HUES6 (cell line): ENCODE data around the gene SETD9.

Source experiments
- H3K27ac ChIP-seq: 2 replicates; pipeline ENCODE4 v1.7.0; 2013; ENCODE audit warnings: low read depth, mild to moderate bottlenecking, low read length, inconsistent platforms
- H3K27me3 ChIP-seq: 2 replicates; pipeline ENCODE4 v1.6.1; 2013; ENCODE audit warnings: low read length; ENCODE audit not compliant: control insufficient read depth, insufficient read depth
- H3K36me3 ChIP-seq: 2 replicates; pipeline ENCODE4 v1.6.1; 2013; ENCODE audit warnings: low read length; ENCODE audit not compliant: control insufficient read depth, insufficient read depth
- H3K4me1 ChIP-seq: 2 replicates; pipeline ENCODE4 v1.6.1; 2013; ENCODE audit warnings: low read length; ENCODE audit not compliant: control insufficient read depth, insufficient read depth
- H3K4me3 ChIP-seq: 2 replicates; pipeline ENCODE4 v1.5.1; 2013; ENCODE audit warnings: low read depth, low read length
- H3K9ac ChIP-seq: one replicate; pipeline ENCODE4 v1.6.1; 2013; ENCODE audit warnings: mild to moderate bottlenecking, low read length
- H3K9me3 ChIP-seq: 2 replicates; pipeline ENCODE4 v1.6.1; 2013; ENCODE audit warnings: low read depth, low read length; ENCODE audit not compliant: control insufficient read depth, insufficient read depth

Gene SETD9, protein sequence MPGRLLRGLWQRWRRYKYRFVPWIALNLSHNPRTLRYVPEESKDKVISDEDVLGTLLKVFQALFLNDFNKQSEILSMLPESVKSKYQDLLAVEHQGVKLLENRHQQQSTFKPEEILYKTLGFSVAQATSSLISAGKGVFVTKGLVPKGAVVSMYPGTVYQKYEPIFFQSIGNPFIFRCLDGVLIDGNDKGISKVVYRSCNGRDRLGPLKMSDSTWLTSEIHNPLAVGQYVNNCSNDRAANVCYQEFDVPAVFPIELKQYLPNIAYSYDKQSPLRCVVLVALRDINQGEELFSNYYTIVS

DNA sequence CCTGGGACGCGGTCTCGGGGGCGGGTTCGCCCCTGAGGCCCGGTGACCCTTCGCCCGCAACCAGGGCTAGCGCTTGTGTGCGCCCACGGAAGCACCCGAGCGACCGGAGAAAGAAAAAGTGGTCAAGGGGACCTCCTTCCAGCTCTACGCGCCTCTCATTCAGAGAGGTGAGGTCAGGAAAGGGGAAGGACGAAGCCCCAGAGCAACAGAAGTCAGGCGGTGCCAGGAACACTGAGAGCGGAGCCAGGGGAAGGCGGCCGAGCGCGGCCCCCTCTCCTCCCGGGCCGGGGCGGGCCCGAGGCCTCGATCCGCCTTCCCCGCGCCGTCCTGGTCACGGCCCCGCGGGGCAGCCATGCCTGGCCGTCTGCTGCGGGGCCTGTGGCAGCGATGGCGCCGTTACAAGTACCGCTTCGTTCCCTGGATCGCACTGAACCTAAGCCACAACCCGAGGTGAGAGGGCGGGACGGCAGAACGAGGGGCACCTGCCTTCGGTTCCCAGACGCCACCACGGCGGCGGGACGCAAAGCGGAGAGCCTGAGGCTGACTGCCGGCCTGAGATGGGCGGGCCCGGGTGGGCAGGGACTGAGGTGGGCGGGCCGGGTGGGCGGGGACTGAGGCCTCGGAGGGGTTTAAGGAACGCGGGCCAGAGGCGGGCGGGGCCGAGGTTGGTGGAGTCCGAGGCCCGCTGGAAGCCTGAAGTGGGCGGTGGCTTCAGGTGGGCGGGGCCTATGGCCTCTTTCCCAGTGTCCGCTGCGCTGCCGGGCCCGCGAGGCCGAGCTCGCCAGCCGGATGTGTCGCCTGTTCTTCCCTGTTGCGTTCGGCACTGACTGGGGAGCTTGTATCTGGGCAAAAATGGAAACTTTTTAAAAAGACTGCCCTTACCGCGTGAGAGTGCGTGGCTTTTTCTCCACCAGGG lies at the start of gene SETD9:
Gene SETD9, plus strand, starts transcription at position 303 of the 916 bp plus-strand sequence. Its CDS starts 50 bp downstream, at position 353.
- Histone ChIP-seq H3K36me3 (peaks cover 4% of the 10 kb centered on the region; the same call in 1 of the 2 replicates), H3K27me3 (no peaks in the 10 kb centered on the region), H3K4me1 (peaks cover 21% of the 10 kb centered on the region), H3K9me3 (no peaks in the 10 kb centered on the region; the same call in 1 of the 2 replicates), H3K27ac (peak within 1 kb of the TSS; percentile 92), H3K4me3 (peak within 1 kb of the TSS; percentile 92), H3K9ac (peak within 1 kb of the TSS; percentile 96)

DNA sequence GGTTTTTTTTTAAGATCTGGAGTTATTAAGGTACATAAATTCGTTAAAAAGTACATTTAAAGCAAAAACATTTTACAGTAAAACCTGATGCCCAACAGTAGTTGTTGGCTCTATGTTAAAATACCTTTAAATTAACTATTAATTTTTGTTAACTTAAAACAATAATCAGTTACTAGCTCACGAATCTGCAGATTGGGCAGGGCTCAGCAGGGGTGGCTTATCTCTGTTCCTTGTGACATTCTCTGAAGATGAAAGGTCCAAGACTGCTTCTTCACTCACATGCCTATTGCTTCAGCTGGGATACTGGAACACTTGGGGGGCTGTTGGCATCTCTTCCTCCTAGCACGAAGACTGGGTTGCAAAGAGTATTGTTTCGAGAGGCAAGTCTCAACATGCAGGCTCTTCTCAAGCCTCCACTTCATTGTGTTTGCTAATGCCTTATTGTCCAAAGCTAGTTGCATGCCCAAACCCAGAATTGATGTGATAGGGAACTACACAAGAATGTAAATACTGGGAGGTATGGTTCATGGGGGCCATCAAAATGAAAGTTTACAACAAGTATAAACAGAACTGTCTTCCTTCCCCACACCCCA lies 47.4 kb upstream of the SETD9 start:
- Histone ChIP-seq H3K9ac (no peak overlapping the region), H3K27ac (no peak overlapping the region), H3K36me3 (peaks cover 45% of the 10 kb centered on the region), H3K9me3 (no peaks in the 10 kb centered on the region), H3K4me3 (no peak overlapping the region), H3K27me3 (no peaks in the 10 kb centered on the region), H3K4me1 (no peaks in the 10 kb centered on the region)

DNA sequence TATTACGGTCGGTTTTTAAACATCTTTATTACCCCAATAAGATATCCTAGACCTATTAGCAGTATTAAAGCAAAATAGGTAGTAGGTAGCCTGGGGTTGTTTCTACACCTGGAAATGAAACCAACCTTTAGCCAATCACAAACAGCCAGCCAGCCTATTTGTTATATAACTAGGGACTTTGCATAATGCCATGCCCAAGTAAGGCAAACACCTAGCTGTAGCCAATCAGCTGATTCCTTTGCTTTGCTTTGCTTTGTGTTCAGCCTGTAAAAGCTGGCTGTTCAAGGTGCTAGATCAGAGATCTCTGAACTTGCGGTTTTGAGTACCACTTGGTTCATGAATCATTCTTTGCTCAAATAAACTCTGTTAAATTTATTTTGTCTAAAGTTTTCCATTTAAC lies 46.5 kb upstream of the SETD9 start:
- no peak overlapping the region for H3K9ac ChIP-seq
- H3K27ac ChIP-seq, result no peak overlapping the region
- no peaks in the 10 kb centered on the region for H3K27me3 ChIP-seq
- H3K36me3 ChIP-seq, result peaks cover 45% of the 10 kb centered on the region
- no peak overlapping the region for H3K4me3 ChIP-seq
- no peaks in the 10 kb centered on the region for H3K9me3 ChIP-seq
- H3K4me1 ChIP-seq, result no peaks in the 10 kb centered on the region

DNA sequence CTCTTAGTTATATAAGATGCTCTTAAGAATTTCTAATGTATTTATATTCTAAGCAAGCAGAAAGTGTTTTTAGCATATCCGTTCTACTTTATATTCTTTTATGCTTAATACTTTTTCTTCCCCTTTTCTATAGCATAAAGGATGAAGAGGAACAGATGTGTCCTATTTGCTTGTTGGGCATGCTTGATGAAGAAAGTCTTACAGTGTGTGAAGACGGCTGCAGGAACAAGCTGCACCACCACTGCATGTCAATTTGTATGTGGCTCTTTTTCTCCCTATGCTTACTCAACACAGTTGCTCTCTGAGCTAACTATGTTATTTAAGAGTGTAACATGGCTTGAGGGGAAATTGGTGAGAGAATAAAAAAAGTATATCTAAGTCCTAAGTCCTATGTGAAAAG lies 37.6 kb upstream of the SETD9 start:
- H3K4me1 ChIP-seq, result no peaks in the 10 kb centered on the region
- H3K36me3 ChIP-seq, result peaks cover 61% of the 10 kb centered on the region
- H3K4me3 ChIP-seq, result no peak overlapping the region
- no peaks in the 10 kb centered on the region for H3K9me3 ChIP-seq
- no peak overlapping the region for H3K9ac ChIP-seq
- H3K27me3 ChIP-seq, result no peaks in the 10 kb centered on the region
- H3K27ac ChIP-seq, result no peak overlapping the region

DNA sequence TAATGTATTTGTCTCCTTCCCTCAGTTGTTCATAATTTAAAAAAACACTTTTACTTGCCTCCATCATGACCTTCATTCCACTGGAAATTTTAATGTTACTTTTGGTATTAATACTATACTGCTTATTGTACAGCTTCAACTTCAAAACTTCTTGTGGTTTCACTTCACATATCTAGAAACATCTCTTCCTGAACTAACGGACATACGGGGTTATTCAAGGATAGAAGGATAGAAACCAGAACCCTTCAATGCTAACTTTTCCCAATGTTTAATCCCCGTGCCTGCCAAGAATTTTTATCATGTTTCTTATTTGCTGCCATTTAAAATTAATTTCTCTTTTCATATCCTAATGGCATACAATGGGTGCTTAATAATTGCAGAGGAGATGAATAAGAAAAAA lies 36.3 kb upstream of the SETD9 start:
- Histone ChIP-seq H3K9me3 (no peaks in the 10 kb centered on the region), H3K4me3 (no peak overlapping the region), H3K4me1 (no peaks in the 10 kb centered on the region), H3K27me3 (no peaks in the 10 kb centered on the region), H3K36me3 (peaks cover 70% of the 10 kb centered on the region), H3K9ac (no peak overlapping the region), H3K27ac (no peak overlapping the region)

DNA sequence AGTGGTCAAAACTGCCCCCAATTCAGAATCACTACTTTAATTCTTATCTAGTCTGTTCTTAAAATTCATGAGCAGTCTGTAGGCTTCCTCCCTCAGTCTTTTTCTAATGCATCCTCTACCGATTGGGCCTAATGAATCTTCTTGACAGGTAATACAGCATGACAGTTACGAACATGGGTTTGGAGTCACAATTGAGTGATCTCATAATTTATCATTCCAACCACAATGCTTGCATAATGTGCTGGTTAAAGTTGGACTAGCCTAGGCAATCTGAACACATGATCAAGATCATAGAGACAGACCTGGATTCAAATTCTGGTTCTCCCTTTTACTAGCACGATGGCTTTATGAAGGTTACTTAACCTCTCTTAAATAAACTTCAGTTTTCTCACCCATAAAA lies 33.1 kb upstream of the SETD9 start:
- Histone ChIP-seq H3K36me3 (peaks cover 79% of the 10 kb centered on the region), H3K4me3 (no peak overlapping the region), H3K27ac (no peak overlapping the region), H3K4me1 (no peaks in the 10 kb centered on the region), H3K27me3 (no peaks in the 10 kb centered on the region), H3K9me3 (no peaks in the 10 kb centered on the region), H3K9ac (no peak overlapping the region)

DNA sequence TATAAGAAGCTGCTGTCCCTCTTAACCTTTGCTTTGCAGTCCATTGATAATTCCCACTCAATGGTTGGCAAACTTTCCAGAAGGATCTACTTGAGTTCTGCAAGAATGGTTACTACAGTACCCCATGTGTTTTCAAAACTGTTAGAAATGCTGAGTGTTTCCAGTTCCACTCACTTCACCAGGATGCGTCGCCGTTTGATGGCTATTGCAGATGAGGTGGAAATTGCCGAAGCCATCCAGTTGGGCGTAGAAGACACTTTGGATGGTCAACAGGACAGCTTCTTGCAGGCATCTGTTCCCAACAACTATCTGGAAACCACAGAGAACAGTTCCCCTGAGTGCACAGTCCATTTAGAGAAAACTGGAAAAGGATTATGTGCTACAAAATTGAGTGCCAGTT lies 27.8 kb upstream of the SETD9 start:
- peaks cover 81% of the 10 kb centered on the region for H3K36me3 ChIP-seq

DNA sequence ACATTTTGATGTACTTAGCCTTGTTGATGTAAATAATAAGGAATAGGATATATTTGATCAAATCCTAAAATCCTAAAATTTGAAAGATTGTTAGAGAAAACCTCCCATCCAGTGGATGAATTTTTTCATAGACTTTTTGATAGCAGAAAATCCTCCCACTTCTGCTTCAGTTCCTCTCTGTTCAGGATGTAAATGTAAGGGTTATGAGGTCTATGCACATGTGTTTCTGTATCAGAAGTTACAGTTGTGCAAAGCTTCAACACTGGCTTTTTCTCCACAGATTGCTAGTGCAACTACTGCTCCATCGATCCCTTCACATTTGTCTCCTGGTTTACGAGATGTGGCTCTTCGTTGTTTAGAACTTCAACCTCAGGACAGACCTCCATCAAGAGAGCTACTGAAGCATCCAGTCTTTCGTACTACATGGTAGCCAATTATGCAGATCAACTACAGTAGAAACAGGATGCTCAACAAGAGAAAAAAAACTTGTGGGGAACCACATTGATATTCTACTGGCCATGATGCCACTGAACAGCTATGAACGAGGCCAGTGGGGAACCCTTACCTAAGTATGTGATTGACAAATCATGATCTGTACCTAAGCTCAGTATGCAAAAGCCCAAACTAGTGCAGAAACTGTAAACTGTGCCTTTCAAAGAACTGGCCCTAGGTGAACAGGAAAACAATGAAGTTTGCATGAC lies 16.0 kb upstream of the SETD9 start:
- Histone ChIP-seq H3K36me3 (peaks cover 34% of the 10 kb centered on the region), H3K27me3 (no peaks in the 10 kb centered on the region), H3K9me3 (no peaks in the 10 kb centered on the region), H3K9ac (no peak overlapping the region), H3K4me3 (no peak overlapping the region), H3K27ac (no peak overlapping the region), H3K4me1 (no peaks in the 10 kb centered on the region)

More for the DNA sequence above, 27.8 kb upstream of the SETD9 start:
- H3K9me3 ChIP-seq, result no peaks in the 10 kb centered on the region
- H3K4me3 ChIP-seq, result no peak overlapping the region
- H3K27ac ChIP-seq, result no peak overlapping the region
- H3K4me1 ChIP-seq, result no peaks in the 10 kb centered on the region
- no peak overlapping the region for H3K9ac ChIP-seq
- no peaks in the 10 kb centered on the region for H3K27me3 ChIP-seq

DNA sequence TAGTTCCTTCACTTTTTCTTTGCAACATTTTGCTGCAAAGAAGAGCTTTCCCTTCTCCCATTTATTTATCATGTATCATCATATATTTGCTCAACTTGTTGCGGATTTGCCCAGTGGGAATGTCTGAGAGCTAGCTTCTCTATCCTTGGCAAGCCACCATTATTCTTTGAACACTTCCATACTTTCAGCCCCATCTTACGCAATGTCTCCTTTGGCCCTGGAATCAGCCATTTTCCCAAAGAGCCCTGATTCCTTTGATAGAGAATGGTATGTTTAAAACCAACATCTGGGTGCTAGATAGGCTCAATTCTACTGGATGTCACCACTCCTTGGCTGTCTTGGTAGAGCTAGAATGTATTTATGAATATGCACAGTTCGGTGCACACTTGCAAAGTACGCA lies 12.6 kb upstream of the SETD9 start:
- peaks cover 14% of the 10 kb centered on the region for H3K36me3 ChIP-seq

DNA sequence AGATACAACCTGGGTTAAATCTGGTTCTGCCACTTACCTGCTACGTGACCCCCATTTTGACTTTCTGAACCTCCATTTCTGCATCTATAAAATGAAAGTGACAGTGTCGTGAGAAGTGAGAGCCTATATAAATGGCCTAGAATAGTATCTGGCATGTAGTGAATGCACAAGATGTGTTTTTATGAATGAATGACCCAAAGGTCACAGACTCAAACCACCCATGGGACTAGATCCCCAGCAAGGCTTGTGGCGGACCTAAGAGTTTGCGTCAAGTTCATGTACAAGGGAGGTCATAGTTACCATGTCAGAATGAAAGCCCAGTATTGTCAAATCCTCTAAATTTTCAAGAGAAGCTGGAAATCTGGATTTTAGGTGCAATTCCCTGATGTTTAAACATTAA lies 11.2 kb upstream of the SETD9 start:
- H3K9me3 ChIP-seq, result no peaks in the 10 kb centered on the region
- no peaks in the 10 kb centered on the region for H3K27me3 ChIP-seq
- H3K4me1 ChIP-seq, result no peaks in the 10 kb centered on the region
- no peak overlapping the region for H3K4me3 ChIP-seq
- H3K9ac ChIP-seq, result no peak overlapping the region
- no peak overlapping the region for H3K27ac ChIP-seq
- H3K36me3 ChIP-seq, result peaks cover 11% of the 10 kb centered on the region

More for the DNA sequence above, 12.6 kb upstream of the SETD9 start:
- no peak overlapping the region for H3K27ac ChIP-seq
- no peaks in the 10 kb centered on the region for H3K4me1 ChIP-seq
- H3K9me3 ChIP-seq, result no peaks in the 10 kb centered on the region
- H3K27me3 ChIP-seq, result no peaks in the 10 kb centered on the region
- H3K4me3 ChIP-seq, result no peak overlapping the region
- no peak overlapping the region for H3K9ac ChIP-seq
